Upper lobe of right lung (tissue), 1 donor: ENCODE measurements around the gene GEMIN8. TPM values are rescaled to one million over a fixed set of nuclear protein-coding genes. Genes with fewer than 3 reads are reported as not detected.

ENCODE experiments used
- ATAC-seq: fragments of 200-7000 bp; cut with Tn5 transposase; one replicate; pipeline ENCODE4 v1.9.1; 2020; ENCODE audit warnings: mild to moderate bottlenecking, moderate library complexity
- DNase-seq: peaks from one replicate; pipeline ENCODE4 v3.0.0-alpha.2; 2020
- H3K27ac ChIP-seq: fragments of 200-600 bp; one replicate; pipeline ENCODE4 v1.8.0; 2022
- H3K27me3 ChIP-seq: fragments of 200-600 bp; one replicate; pipeline ENCODE4 v1.8.0; 2022; ENCODE audit warnings: mild to moderate bottlenecking
- H3K36me3 ChIP-seq: fragments of 200-600 bp; one replicate; pipeline ENCODE4 v1.8.0; 2022
- H3K4me1 ChIP-seq: fragments of 200-600 bp; one replicate; pipeline ENCODE4 v1.8.0; 2022
- H3K4me3 ChIP-seq: fragments of 200-600 bp; one replicate; pipeline ENCODE4 v1.8.0; 2022; ENCODE audit warnings: mild to moderate bottlenecking
- H3K9me3 ChIP-seq: fragments of 200-600 bp; one replicate; pipeline ENCODE4 v1.8.0; 2022
- CTCF ChIP-seq: fragments of 200-600 bp; IDR thresholded peaks from one replicate; pipeline ENCODE4 v1.8.0; 2022; ENCODE audit warnings: antibody characterized with exemption
- intact Hi-C: fragments of 100-400 bp; cut with DNase I; formaldehyde crosslinking; loops from one replicate; pipeline ENCODE4 v1.11.0; 2022
- total RNA-seq: library from RNA; stranded (reverse); fragmentation: NEBNext Ultra II Directional; extraction: Animal tissue kit (Norgen Biotek cat#: 25700); gene quantifications from one replicate; pipeline ENCODE4 v1.2.1, GENCODE V29; 2021
- donor health status: DM: no; HTN: yes; CAD: no; lungs with severe emphysema.

Gene GEMIN8
- total RNA-seq, 1 donor from 2014 or later = 16.4 TPM

- ATAC-seq = no peak
- Histone ChIP-seq H3K27me3 (no peaks in the 10 kb centered on the region), H3K36me3 (no peaks in the 10 kb centered on the region), H3K4me3 (no peak overlapping the region), H3K27ac (no peak overlapping the region), H3K9me3 (no peaks in the 10 kb centered on the region), H3K4me1 (no peaks in the 10 kb centered on the region)
- intact Hi-C loops = no loop called here
- no peak for TF ChIP-seq CTCF
- no peak for DNase-seq
These were observed 12.3 kb downstream of the GEMIN8 start for GRCh38 chrX:14017399-14017798.

GRCh38 chrX:14015941-14016340, 13.8 kb downstream of the GEMIN8 start:
- no peak overlapping the region for H3K4me3 ChIP-seq
- intact Hi-C loops = no loop called here
- no peaks in the 10 kb centered on the region for H3K36me3 ChIP-seq
- H3K4me1 ChIP-seq = no peaks in the 10 kb centered on the region
- H3K9me3 ChIP-seq = no peaks in the 10 kb centered on the region
- H3K27ac ChIP-seq = no peak overlapping the region
- H3K27me3 ChIP-seq = no peaks in the 10 kb centered on the region
- DNase-seq = no peak
- no peak for ATAC-seq
- TF ChIP-seq CTCF = no peak

- intact Hi-C loops = no loop called here
- DNase-seq (no peak), ATAC-seq (no peak)
- Histone ChIP-seq H3K36me3 (no peaks in the 10 kb centered on the region), H3K27me3 (no peaks in the 10 kb centered on the region), H3K27ac (no peak overlapping the region), H3K4me1 (no peaks in the 10 kb centered on the region), H3K9me3 (no peaks in the 10 kb centered on the region), H3K4me3 (no peak overlapping the region)
- no peak for TF ChIP-seq CTCF
These were observed 14.4 kb downstream of the GEMIN8 start for GRCh38 chrX:14015294-14015693.

GRCh38 chrX:14014526-14014925, 15.2 kb downstream of the GEMIN8 start:
- H3K27ac ChIP-seq = peak overlapping the region; percentile 6
- no peak overlapping the region for H3K4me3 ChIP-seq
- H3K27me3 ChIP-seq = no peaks in the 10 kb centered on the region
- H3K9me3 ChIP-seq = no peaks in the 10 kb centered on the region
- intact Hi-C loops = no loop called here
- TF ChIP-seq CTCF = no peak
- DNase-seq (no peak), ATAC-seq (no peak)
- no peaks in the 10 kb centered on the region for H3K36me3 ChIP-seq
- H3K4me1 ChIP-seq = no peaks in the 10 kb centered on the region

GRCh38 chrX:14013054-14013453, 16.6 kb downstream of the GEMIN8 start:
- intact Hi-C loops = no loop called here
- Histone ChIP-seq H3K36me3 (peaks cover 3% of the 10 kb centered on the region), H3K27me3 (no peaks in the 10 kb centered on the region), H3K4me3 (no peak overlapping the region), H3K27ac (no peak overlapping the region), H3K4me1 (no peaks in the 10 kb centered on the region), H3K9me3 (no peaks in the 10 kb centered on the region)
- ATAC-seq = no peak
- DNase-seq = no peak
- no peak for TF ChIP-seq CTCF

- intact Hi-C loops = no loop called here
These were observed 19.1 kb downstream of the GEMIN8 start for GRCh38 chrX:14010566-14010965.

More at GRCh38 chrX:14010566-14010965, 19.1 kb downstream of the GEMIN8 start:
- TF ChIP-seq CTCF = no peak
- Histone ChIP-seq H3K4me3 (no peak overlapping the region), H3K27ac (no peak overlapping the region), H3K36me3 (peaks cover 6% of the 10 kb centered on the region), H3K4me1 (no peaks in the 10 kb centered on the region), H3K9me3 (no peaks in the 10 kb centered on the region), H3K27me3 (no peaks in the 10 kb centered on the region)
- ATAC-seq (no peak), DNase-seq (no peak)
